PC-3 (cell line): ENCODE results near the gene PLPPR3. TPM values are rescaled to one million over a fixed set of nuclear protein-coding genes. Genes with fewer than 3 reads are reported as not detected.

Experiments used
- ATAC-seq: fragments of 200-7000 bp; cut with Tn5 transposase; 2 replicates; pipeline ENCODE4 v1.9.1; 2020; ENCODE audit warnings: mild to moderate bottlenecking, moderate library complexity
- BruUV-seq: library from RNA; stranded (reverse); fragments of 400-500 nt; replicated peaks from 2 replicates; lab custom pipeline; 2021; lab: Mats Ljungman, UMichigan
- CTCF ChIA-PET: fragments of 300-600 bp; sonication (Branson Sonifier 250); formaldehyde crosslinking; loops from one replicate; lab custom pipeline; 2022; ENCODE audit warnings: antibody characterized with exemption; lab: Charles Lee
- POLR2A ChIA-PET: fragments of 300-600 bp; sonication (Branson Sonifier 250); formaldehyde crosslinking; loops from one replicate; lab custom pipeline; 2022; ENCODE audit warnings: antibody characterized with exemption; ENCODE audit not compliant: unreplicated experiment; lab: Charles Lee
- DNase-seq: peaks from one replicate; pipeline ENCODE4 v3.0.0-alpha.2; 2015
- H2AFZ ChIP-seq: fragments of 300-600 bp; sonication (generic); 2 replicates; pipeline ENCODE4 v1.6.0; 2016; ENCODE audit warnings: antibody characterized with exemption, low read length
- H3F3A ChIP-seq: fragments of 300-600 bp; sonication (generic); one replicate; pipeline ENCODE4 v1.6.0; 2017; ENCODE audit warnings: antibody characterized with exemption, low read length, control low read depth, mild to moderate bottlenecking; ENCODE audit not compliant: unreplicated experiment
- H3K27ac ChIP-seq: fragments of 300-600 bp; sonication (generic); 2 replicates; pipeline ENCODE4 v1.5.1; 2016; ENCODE audit warnings: mild to moderate bottlenecking, low read length
- H3K27me3 ChIP-seq: fragments of 300-600 bp; sonication (generic); 2 replicates; pipeline ENCODE4 v1.6.1; 2016; ENCODE audit warnings: low read length, mixed read lengths
- H3K36me3 ChIP-seq: fragments of 300-600 bp; sonication (generic); 2 replicates; pipeline ENCODE4 v1.6.1; 2016; ENCODE audit warnings: low read depth, mixed run types, low read length, mixed read lengths
- H3K4me1 ChIP-seq: fragments of 300-600 bp; sonication (generic); 2 replicates; pipeline ENCODE4 v1.5.1; 2016; ENCODE audit warnings: low read length; ENCODE audit not compliant: insufficient read depth
- H3K4me2 ChIP-seq: fragments of 300-600 bp; sonication (generic); 2 replicates; pipeline ENCODE4 v1.6.0; 2016; ENCODE audit warnings: low read length
- H3K4me3 ChIP-seq: fragments of 300-600 bp; sonication (generic); 2 replicates; pipeline ENCODE4 v1.5.1; 2016; ENCODE audit warnings: mild to moderate bottlenecking, low read length, mixed read lengths
- H3K79me2 ChIP-seq: fragments of 300-600 bp; sonication (generic); 2 replicates; pipeline ENCODE4 v1.6.1; 2017; ENCODE audit warnings: low read length, mixed read lengths
- H3K9ac ChIP-seq: fragments of 300-600 bp; sonication (generic); 2 replicates; pipeline ENCODE4 v1.6.0; 2016; ENCODE audit warnings: mild to moderate bottlenecking, low read length
- H3K9me2 ChIP-seq: fragments of 300-600 bp; sonication (generic); replicated peaks from 2 replicates; pipeline ENCODE4 v1.6.1; 2016; ENCODE audit warnings: mixed run types, low read length, mixed read lengths
- H3K9me3 ChIP-seq: fragments of 300-600 bp; sonication (generic); 2 replicates; pipeline ENCODE4 v1.6.1; 2016; ENCODE audit warnings: low read length, mixed read lengths
- H4K20me1 ChIP-seq: fragments of 300-600 bp; sonication (generic); 2 replicates; pipeline ENCODE4 v1.6.1; 2016; ENCODE audit warnings: low read length, mixed read lengths
- EZH2 ChIP-seq: fragments of 300-600 bp; sonication (generic); IDR thresholded peaks from one replicate; pipeline ENCODE4 v1.6.1; 2017; ENCODE audit warnings: antibody characterized with exemption, mild to moderate bottlenecking, low read length; ENCODE audit not compliant: unreplicated experiment
- EZH2phosphoT487 ChIP-seq: fragments of 300-600 bp; sonication (generic); IDR thresholded peaks from 2 replicates; pipeline ENCODE4 v1.6.1; 2018; ENCODE audit warnings: mild to moderate bottlenecking, antibody characterized with exemption, low read length, borderline replicate concordance
- intact Hi-C: fragments of 100-400 bp; cut with micrococcal nuclease; formaldehyde crosslinking; loops from 2 replicates; pipeline ENCODE4 v1.9.0; 2023
- total RNA-seq: library from RNA; depleted of rRNA; stranded (reverse); fragments of >200 nt; gene quantifications from 2 replicates; pipeline ENCODE4 v1.2.3, GENCODE V29; 2014
- TF ChIP-seq, protein P1 (sequence below): fragments of 300-600 bp; sonication (generic); conservative IDR thresholded peaks from 2 replicates; pipeline ENCODE4 v1.5.1; 2017; ENCODE audit warnings: antibody characterized with exemption, low read depth, mild to moderate bottlenecking, low read length

Gene PLPPR3
- total RNA-seq, 1 experiment from 2014 or later = not detected

DNA sequence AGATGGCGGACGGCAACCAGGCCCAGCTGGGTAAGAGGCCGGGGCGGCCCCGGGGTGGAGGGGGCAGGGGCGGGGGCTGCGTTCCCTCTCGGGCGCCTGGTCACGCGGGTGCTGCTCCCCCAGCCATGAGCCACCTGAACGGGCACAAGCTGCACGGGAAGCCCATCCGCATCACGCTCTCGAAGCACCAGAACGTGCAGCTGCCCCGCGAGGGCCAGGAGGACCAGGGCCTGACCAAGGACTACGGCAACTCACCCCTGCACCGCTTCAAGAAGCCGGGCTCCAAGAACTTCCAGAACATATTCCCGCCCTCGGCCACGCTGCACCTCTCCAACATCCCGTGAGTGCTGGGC lies 13.4 kb downstream of the PLPPR3 start:
- Histone ChIP-seq H3K9me3 (no peaks in the 10 kb centered on the region), H3F3A (no peaks in the 10 kb centered on the region), H3K9ac (no peak overlapping the region), H3K27ac (no peak overlapping the region), H3K4me1 (no peaks in the 10 kb centered on the region), H2AFZ (no peak overlapping the region), H3K4me2 (no peak overlapping the region), H3K36me3 (peaks cover 59% of the 10 kb centered on the region), H3K9me2 (no peaks in the 10 kb centered on the region), H3K4me3 (no peak overlapping the region), H3K27me3 (no peaks in the 10 kb centered on the region), H3K79me2 (peaks cover 47% of the 10 kb centered on the region), H4K20me1 (peaks cover 47% of the 10 kb centered on the region)
- TF ChIP-seq EZH2 (no peak), EZH2phosphoT487 (no peak)
- TF ChIP-seq, protein P1, sequence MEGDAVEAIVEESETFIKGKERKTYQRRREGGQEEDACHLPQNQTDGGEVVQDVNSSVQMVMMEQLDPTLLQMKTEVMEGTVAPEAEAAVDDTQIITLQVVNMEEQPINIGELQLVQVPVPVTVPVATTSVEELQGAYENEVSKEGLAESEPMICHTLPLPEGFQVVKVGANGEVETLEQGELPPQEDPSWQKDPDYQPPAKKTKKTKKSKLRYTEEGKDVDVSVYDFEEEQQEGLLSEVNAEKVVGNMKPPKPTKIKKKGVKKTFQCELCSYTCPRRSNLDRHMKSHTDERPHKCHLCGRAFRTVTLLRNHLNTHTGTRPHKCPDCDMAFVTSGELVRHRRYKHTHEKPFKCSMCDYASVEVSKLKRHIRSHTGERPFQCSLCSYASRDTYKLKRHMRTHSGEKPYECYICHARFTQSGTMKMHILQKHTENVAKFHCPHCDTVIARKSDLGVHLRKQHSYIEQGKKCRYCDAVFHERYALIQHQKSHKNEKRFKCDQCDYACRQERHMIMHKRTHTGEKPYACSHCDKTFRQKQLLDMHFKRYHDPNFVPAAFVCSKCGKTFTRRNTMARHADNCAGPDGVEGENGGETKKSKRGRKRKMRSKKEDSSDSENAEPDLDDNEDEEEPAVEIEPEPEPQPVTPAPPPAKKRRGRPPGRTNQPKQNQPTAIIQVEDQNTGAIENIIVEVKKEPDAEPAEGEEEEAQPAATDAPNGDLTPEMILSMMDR = no peak
- POLR2A ChIA-PET = no interaction called here
- DNase-seq (no peak), ATAC-seq (no peak)
- intact Hi-C loops = no loop called here
- CTCF ChIA-PET = no interaction called here
- no TSS peak for BruUV-seq

DNA sequence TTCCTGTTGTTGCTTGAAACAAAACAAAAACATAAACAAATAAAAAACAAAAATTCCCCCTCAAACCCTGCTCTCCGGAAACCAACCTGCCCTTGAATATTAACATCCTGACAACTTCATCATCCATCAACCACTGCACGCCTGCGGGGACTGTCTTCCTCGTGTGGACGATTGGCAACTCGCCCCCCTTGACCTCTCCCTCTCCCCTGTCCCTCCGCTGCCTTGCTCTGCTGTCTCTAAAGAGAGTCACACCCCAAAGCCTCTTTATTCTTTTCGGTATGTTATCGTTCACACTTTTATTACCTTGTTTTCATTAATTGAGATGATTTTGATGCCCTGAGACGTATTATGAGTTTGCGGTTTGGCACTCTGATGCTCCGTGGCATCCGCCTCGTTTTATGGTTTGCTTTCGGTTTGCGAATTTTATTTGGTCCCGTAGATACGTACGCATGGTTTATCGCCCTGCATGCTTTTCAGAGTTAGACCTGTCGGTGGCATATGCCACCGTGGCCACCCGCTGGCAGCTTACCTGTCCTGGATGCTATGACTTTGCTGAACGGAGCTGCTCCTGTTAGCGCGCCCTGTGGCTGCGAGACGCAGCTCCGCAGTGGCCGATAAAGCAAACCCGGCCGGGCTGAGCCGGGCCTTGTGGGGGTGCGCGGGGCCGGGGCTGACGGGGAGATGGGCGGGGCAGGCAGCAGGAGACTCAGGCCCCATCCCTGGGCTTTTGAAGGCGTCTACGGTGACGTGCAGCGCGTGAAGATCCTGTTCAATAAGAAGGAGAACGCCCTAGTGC lies 13.9 kb downstream of the PLPPR3 start:
- TF ChIP-seq EZH2 (no peak), EZH2phosphoT487 (no peak)
- TF ChIP-seq, protein P1 = no peak
- Histone ChIP-seq H3K27ac (no peak overlapping the region), H4K20me1 (peaks cover 52% of the 10 kb centered on the region), H3K4me3 (no peak overlapping the region), H3K9me3 (no peaks in the 10 kb centered on the region), H3F3A (no peaks in the 10 kb centered on the region), H3K9me2 (no peaks in the 10 kb centered on the region), H3K36me3 (peaks cover 65% of the 10 kb centered on the region), H3K9ac (no peak overlapping the region), H3K4me1 (no peaks in the 10 kb centered on the region), H3K27me3 (no peaks in the 10 kb centered on the region), H2AFZ (no peak overlapping the region), H3K79me2 (peaks cover 53% of the 10 kb centered on the region), H3K4me2 (no peak overlapping the region)
- intact Hi-C loops = no loop called here
- no peak for ATAC-seq
- BruUV-seq = no TSS peak
- ChIA-PET POLR2A (no interaction called here), CTCF (no interaction called here)
- no peak for DNase-seq

DNA sequence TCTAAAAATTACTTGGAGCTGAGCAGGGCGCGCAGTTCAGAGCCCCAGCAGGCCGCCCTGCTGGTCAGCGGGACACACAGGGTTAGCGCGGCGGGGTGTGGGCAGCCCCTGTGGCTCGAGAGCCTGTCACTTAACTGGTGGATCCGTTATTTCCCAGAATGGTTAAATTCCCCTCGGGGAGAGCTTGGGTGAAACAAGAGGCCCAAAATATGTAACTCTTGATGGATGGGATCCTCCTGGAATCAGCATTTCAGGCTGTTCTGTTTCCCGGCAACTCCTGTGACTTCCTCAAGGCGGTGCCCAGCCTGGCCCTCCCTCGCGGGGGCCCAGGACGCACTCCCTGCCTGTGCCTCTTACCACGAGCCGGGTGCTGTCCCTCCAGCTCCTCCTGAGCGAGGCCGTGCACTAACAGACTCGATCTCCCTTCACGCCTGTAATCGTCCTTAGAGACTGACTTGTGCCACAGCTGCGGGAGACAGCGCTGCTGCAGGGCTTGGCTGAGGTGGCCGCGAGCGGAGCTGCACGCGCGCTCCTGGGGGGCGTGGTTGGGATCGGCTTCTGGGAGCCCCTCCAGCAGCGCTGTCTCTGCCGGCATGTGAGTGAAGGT lies 14.8 kb downstream of the PLPPR3 start:
- BruUV-seq = no TSS peak
- DNase-seq = no peak
- H3K27me3 ChIP-seq = no peaks in the 10 kb centered on the region
- peaks cover 61% of the 10 kb centered on the region for H4K20me1 ChIP-seq
- H3K79me2 ChIP-seq = peaks cover 62% of the 10 kb centered on the region
- CTCF ChIA-PET = no interaction called here
- H3K9me3 ChIP-seq = no peaks in the 10 kb centered on the region
- no peaks in the 10 kb centered on the region for H3K4me1 ChIP-seq
- H3K9ac ChIP-seq = no peak overlapping the region
- intact Hi-C loops = no loop called here
- no peaks in the 10 kb centered on the region for H3F3A ChIP-seq
- H3K36me3 ChIP-seq = peaks cover 73% of the 10 kb centered on the region
- no peak overlapping the region for H3K4me2 ChIP-seq
- H3K27ac ChIP-seq = no peak overlapping the region
- no peak for ATAC-seq
- no peak overlapping the region for H3K4me3 ChIP-seq
- POLR2A ChIA-PET = no interaction called here
- H2AFZ ChIP-seq = no peak overlapping the region
- TF ChIP-seq, protein P1 = no peak
- TF ChIP-seq EZH2phosphoT487 (no peak), EZH2 (no peak)
- H3K9me2 ChIP-seq = no peaks in the 10 kb centered on the region
